Measurements from ENCODE around the gene AK3. TPM values are rescaled to one million over a fixed set of nuclear protein-coding genes. Genes with fewer than 3 reads are reported as not detected.
A peak's percentile ranks its signal among the peaks of the same experiment; 100 is the strongest.

The AK3 gene
- total and polyA plus RNA-seq, 7 donors: 47.5 to 183 (median 111) TPM

DNA sequence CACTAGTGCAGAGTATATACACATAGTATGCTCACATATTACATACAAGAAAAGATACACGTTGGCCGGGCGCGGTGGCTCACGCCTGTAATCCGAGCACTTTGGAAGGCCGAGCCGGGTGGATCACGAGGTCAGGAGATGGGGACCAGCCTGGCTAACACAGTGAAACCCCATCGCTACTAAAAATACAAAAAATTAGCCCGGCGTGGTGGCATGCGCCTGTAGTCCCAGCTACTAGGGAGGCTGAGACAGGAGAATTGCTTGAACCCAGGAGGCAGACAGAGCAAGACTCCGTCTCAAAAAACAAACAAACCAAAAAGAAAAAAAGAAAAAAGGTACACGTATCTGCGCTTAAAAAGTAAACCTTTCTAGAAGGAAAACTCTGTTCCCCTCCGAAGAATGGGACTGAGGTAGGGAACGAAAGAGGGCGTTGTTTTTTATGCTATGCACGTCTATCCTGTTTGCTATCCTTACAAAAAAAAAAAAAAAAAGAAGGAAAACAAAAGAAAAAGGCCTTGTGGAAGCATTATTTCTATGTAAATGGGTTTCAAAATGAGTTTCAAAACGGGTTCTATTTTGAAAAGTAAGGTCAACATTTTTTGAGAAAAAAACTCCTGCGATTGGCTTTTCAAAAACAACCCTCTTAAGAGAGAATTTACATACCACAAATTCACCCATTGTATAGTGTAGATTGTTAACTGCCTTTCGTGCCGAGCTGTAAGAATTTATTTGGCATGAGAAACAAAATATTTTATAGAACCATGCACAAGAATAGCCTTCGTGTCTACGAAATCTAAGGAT, 1.2 kb downstream of the AK3 start:
- WGBS, 3 donors: 24 to 40% (median 30%) methylated on average over 26 of the region's 26 CpGs
- H3K4me3 ChIP-seq: peak overlapping the region; percentile 80

DNA sequence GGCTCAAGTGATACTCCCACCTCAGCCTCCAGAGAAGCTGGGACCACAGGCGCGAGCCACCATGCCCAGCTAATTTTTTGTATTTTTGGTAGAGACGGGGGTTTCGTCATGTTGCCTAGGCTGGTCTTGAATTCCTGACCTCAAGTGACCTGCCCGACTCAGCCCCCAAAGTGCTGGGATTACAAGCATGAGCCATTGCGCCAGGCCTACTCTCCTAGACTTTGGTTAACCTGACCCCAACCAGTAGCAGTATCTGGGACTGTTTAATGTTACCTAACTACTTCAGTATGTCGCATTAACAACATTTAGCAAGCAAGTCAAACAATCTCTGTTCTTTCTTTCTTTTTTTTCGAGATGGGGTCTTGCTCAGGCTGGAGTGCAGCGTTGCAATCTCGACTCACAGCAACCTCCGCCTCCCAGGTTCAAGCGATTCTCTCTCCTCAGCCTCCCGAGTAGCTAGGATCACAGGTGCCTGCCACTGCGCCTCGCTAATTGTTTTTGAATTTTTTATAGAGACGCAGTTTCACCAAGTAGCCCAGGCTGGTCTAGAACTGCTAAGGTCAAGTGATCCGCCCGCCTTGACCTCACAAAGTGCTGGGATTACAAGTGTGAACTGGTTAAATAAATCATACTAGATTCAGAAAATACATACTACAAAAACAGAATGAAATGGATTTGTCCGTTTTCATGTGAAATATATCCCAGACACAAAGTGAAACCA, 2.0 kb downstream of the AK3 start:
- peak overlapping the region; percentile 85 for H3K27ac ChIP-seq
- H3K27me3 ChIP-seq (ENCODE audit: insufficient read depth in 3 of 3, low read length in 2 of 3): no peaks in the 10 kb centered on the region
- intact Hi-C loops (cut with DNase I): no loop called here
- peak overlapping the region; percentile 80 for H3K4me3 ChIP-seq
- ATAC-seq: no peak
- peaks cover 0 to 7% of the 10 kb centered on the region in 2 donors for H3K36me3 ChIP-seq (ENCODE audit: insufficient read depth in 1 of 2, low read depth in 1 of 2)
- DNase-seq: no peak
- H3K9me3 ChIP-seq: no peaks in the 10 kb centered on the region
- H3K4me1 ChIP-seq: peaks cover 13% of the 10 kb centered on the region
- TF ChIP-seq, protein P1, sequence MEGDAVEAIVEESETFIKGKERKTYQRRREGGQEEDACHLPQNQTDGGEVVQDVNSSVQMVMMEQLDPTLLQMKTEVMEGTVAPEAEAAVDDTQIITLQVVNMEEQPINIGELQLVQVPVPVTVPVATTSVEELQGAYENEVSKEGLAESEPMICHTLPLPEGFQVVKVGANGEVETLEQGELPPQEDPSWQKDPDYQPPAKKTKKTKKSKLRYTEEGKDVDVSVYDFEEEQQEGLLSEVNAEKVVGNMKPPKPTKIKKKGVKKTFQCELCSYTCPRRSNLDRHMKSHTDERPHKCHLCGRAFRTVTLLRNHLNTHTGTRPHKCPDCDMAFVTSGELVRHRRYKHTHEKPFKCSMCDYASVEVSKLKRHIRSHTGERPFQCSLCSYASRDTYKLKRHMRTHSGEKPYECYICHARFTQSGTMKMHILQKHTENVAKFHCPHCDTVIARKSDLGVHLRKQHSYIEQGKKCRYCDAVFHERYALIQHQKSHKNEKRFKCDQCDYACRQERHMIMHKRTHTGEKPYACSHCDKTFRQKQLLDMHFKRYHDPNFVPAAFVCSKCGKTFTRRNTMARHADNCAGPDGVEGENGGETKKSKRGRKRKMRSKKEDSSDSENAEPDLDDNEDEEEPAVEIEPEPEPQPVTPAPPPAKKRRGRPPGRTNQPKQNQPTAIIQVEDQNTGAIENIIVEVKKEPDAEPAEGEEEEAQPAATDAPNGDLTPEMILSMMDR (IDR thresholded peaks at IDR 0.05): no peak
- 81 to 84% (median 83%) methylated on average over 19 of the region's 19 CpGs for WGBS, 3 donors

More for the DNA sequence above, 1.2 kb downstream of the AK3 start:
- no peaks in the 10 kb centered on the region for H3K27me3 ChIP-seq (ENCODE audit: insufficient read depth in 3 of 3, low read length in 2 of 3)
- peak in 1 of 4 donors; percentile 25 for ATAC-seq
- H3K4me1 ChIP-seq: peaks cover 13% of the 10 kb centered on the region
- no peaks in the 10 kb centered on the region for H3K9me3 ChIP-seq
- peaks cover 0 to 7% of the 10 kb centered on the region in 2 donors for H3K36me3 ChIP-seq (ENCODE audit: insufficient read depth in 1 of 2, low read depth in 1 of 2)
- TF ChIP-seq, protein P1 (IDR thresholded peaks at IDR 0.05): no peak
- intact Hi-C loops (cut with DNase I): loop anchor here in 1 of 2 donors (5.0 to 10.0 kb wide), 2 partner anchors 72 to 695 kb away; partner anchors contain the start of genes PLGRKT and SPATA6L
- peak overlapping the region; percentile 85 for H3K27ac ChIP-seq
- DNase-seq: no peak

DNA sequence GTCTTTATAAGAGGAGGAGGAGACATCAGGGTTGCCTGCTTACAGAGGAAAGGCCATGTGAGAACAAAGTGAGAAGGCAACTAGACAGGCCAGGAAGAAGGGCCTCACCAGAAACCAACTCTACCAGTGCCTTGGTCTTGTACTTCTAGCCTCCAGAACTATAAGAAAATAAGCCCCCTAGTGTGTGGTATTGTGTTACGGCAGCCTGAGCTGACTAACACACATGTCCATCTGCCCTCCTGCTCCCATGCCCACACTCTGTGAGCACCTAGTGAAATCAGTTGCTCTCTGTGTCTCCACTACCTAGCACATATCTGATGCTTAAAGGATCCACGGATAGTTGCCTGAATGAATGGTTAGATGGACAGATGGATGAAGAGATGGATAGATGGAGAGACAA, 6.9 kb downstream of the AK3 start:
- no peak for DNase-seq
- Histone ChIP-seq H3K9me3 (no peaks in the 10 kb centered on the region), H3K27ac (no peak overlapping the region), H3K27me3 (ENCODE audit: insufficient read depth in 3 of 3, low read length in 2 of 3) (no peaks in the 10 kb centered on the region), H3K4me1 (peaks cover 8% of the 10 kb centered on the region), H3K36me3 (ENCODE audit: insufficient read depth in 1 of 2, low read depth in 1 of 2) (peaks cover 0 to 7% of the 10 kb centered on the region in 2 donors), H3K4me3 (no peak overlapping the region)
- no peak for ATAC-seq
- intact Hi-C loops (cut with DNase I): no loop called here
- 91 to 98% (median 94%) methylated on average over 2 of the region's 2 CpGs for WGBS, 3 donors
- TF ChIP-seq, protein P1 (IDR thresholded peaks at IDR 0.05): no peak

DNA sequence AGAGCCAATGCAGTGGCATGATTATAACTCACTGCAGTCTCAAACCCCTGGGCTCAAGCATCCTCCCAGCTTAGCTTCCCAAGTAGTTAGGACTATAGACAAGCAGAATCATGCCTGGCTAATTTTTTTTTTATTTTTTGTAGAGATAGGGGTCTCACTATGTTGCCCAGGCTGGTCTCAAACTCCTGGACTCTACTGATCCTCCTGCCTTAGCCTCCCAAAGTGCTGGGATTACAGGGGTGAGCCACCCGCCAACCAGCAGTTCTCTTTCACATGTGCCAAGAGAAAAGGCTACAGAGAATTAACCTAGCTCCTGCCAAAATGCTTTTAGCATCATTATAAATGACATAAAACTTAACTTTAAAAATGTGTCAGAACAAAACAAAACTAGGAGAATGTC, 8.1 kb downstream of the AK3 start:
- no peaks in the 10 kb centered on the region for H3K27me3 ChIP-seq (ENCODE audit: insufficient read depth in 3 of 3, low read length in 2 of 3)
- no peaks in the 10 kb centered on the region for H3K36me3 ChIP-seq (ENCODE audit: insufficient read depth in 1 of 2, low read depth in 1 of 2)
- DNase-seq (no peak), ATAC-seq (no peak)
- no peak overlapping the region for H3K27ac ChIP-seq
- no peaks in the 10 kb centered on the region for H3K9me3 ChIP-seq
- intact Hi-C loops (cut with DNase I): no loop called here
- peaks cover 4% of the 10 kb centered on the region for H3K4me1 ChIP-seq
- TF ChIP-seq, protein P1 (IDR thresholded peaks at IDR 0.05): no peak
- 95 to 100% (median 96%) methylated on average over 1 of the region's 1 CpG for WGBS, 3 donors
- no peak overlapping the region for H3K4me3 ChIP-seq

Measured in psoas muscle (tissue), 8 donors.